Measurements from ENCODE around the gene KCNJ12.

The KCNJ12 gene

DNA sequence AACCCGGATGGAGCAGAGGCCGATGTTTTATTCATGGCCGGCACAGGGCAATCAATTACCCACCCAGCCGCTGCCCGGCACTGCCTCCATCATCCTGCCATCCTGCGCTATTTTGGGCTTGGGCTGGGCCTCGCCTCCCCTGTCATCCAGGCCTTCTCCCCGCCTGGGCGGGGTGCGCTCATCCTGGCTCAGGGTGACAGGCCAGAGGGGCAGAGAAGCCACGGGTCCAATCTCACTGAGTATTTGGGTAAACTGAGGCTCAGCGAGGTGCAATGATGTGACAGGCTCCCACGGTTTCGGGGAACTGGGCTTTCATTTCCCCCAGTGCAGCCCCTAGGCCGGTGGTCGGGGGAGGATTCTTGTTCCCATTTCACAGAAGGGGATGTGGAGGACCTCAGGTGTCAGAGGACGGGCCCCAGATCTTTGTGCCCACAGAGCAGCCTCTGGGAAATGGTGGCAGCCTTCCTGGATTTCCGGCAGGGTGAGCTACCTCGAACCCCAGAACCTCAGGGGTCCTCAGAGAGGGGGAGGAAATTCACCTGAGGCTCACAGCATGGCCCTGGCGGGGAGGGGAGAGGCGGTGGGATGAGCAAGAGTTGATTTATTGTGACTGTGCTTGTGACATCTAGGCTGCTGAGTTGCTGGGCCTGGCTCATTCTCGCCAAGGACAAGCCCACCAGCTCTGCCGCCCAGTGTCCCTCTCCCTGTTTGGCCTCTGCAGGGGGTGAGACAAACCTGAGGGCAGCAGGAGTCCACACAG, 23.8 kb upstream of the KCNJ12 start:
- no peak overlapping the region for H3K9ac ChIP-seq (ENCODE audit: low read length)
- no peaks in the 10 kb centered on the region for H3K4me1 ChIP-seq (ENCODE audit: control insufficient read depth, insufficient read depth, low read length)
- H3K27me3 ChIP-seq (ENCODE audit: control insufficient read depth, insufficient read depth, low read length), result no peaks in the 10 kb centered on the region
- H3K36me3 ChIP-seq (ENCODE audit: control insufficient read depth, insufficient read depth, low read length), result no peaks in the 10 kb centered on the region
- H3K27ac ChIP-seq (ENCODE audit: low read depth, low read length), result no peak overlapping the region
- no peak overlapping the region for H3K4me3 ChIP-seq (ENCODE audit: low read length)

DNA sequence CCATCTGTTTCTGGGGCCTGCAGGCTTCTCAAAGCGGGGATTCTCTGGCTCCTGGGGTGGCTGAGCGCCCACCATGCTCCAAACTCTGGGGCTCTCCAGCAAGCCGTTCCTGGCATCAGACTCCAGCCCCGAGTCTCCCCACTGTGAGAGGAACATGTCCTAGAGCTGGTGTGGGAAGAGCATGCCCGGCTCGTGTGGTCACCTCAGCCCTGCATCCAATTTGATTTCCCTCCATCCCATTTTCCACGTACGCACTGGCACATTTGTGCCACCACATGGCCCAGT, 23.2 kb upstream of the KCNJ12 start:
- H3K4me3 ChIP-seq (ENCODE audit: low read length), result no peak overlapping the region
- H3K27ac ChIP-seq (ENCODE audit: low read depth, low read length), result no peak overlapping the region
- H3K27me3 ChIP-seq (ENCODE audit: control insufficient read depth, insufficient read depth, low read length), result no peaks in the 10 kb centered on the region
- H3K36me3 ChIP-seq (ENCODE audit: control insufficient read depth, insufficient read depth, low read length), result no peaks in the 10 kb centered on the region
- no peaks in the 10 kb centered on the region for H3K4me1 ChIP-seq (ENCODE audit: control insufficient read depth, insufficient read depth, low read length)
- no peak overlapping the region for H3K9ac ChIP-seq (ENCODE audit: low read length)

DNA sequence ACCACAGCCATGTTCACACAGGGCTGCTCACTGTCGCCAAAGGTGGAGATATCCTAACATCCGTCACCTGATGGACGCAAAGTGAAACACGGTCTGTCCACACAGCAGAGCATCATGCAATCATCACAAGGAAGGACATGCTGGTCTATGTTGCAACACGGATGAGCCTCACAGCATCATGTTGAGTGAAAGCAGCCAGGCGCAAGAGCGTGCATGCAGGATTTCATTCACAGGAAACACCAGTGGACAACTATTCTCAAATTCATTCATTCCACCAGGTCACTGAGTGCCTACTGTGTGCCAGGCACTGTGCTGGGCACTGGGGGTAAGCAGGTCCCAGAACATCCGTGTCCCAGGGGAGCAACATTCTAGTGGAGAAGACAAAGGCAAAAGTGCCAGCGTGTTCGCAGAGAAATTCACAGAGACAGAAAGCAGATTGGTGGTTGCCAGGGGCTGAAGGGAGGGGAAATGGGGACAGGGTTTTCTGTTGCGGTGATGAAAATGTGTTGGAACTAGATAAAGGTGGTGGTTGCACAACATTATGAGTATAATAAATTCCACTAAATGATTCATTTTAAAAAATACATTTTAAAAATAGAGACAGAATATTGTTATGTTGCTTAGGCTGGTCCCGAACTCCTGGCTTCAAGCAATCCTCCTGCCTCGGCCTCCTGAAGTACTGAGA, 22.7 kb upstream of the KCNJ12 start:
- Histone ChIP-seq H3K27ac (ENCODE audit: low read depth, low read length) (no peak overlapping the region), H3K36me3 (ENCODE audit: control insufficient read depth, insufficient read depth, low read length) (no peaks in the 10 kb centered on the region), H3K27me3 (ENCODE audit: control insufficient read depth, insufficient read depth, low read length) (no peaks in the 10 kb centered on the region), H3K9ac (ENCODE audit: low read length) (no peak overlapping the region), H3K4me3 (ENCODE audit: low read length) (no peak overlapping the region), H3K4me1 (ENCODE audit: control insufficient read depth, insufficient read depth, low read length) (no peaks in the 10 kb centered on the region)

DNA sequence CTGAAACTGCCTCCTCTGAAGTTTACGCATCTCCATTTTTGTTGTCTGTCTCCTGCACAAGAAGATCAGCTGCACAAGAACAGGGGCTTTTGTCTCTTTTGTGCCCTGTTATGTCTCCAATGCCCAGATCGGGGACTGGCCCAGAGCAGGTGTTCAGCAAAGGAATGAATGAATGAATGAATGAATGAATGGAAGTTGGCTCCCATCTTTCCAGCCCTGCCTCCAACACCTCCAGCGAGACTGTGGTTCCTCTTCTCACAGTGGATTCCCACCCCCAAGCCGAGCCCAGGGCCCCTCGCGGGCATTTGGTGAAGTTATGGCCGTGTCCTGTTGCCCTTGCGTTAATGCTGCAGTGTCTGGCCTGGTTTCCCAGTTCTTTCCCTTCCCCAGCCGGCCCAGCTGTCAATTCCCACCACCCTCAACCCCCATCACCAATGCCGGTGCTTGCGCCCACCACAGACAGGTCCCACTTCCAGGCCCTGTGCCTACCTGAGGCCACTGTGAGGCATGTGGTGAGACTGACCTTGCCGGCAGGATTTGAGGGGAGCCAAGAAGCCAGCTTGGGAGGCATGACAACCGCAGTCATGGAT, 21.3 kb upstream of the KCNJ12 start:
- Histone ChIP-seq H3K36me3 (ENCODE audit: control insufficient read depth, insufficient read depth, low read length) (no peaks in the 10 kb centered on the region), H3K9ac (ENCODE audit: low read length) (no peak overlapping the region), H3K27ac (ENCODE audit: low read depth, low read length) (no peak overlapping the region), H3K4me3 (ENCODE audit: low read length) (no peak overlapping the region), H3K27me3 (ENCODE audit: control insufficient read depth, insufficient read depth, low read length) (no peaks in the 10 kb centered on the region), H3K4me1 (ENCODE audit: control insufficient read depth, insufficient read depth, low read length) (no peaks in the 10 kb centered on the region)

DNA sequence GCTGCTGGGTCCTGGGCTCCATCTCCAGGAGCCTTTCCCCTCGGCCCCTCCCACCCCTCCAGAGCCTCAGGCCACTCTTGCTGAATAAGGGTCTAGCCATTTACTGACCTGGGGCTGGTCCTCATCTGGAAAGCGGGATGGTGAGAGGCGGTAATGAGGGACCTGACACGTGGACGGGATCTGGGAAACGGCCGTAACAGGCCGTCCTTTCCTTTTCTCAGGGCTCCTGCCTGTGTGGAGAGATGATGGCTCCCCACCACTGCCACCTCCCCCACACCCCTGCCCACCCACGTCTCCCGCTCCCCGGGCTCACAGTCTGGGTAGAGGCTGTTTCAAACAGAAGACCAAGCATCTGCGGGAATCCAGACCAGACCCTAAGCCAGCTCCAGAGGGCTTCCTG, 20.6 kb upstream of the KCNJ12 start:
- Histone ChIP-seq H3K27ac (ENCODE audit: low read depth, low read length) (no peak overlapping the region), H3K36me3 (ENCODE audit: control insufficient read depth, insufficient read depth, low read length) (no peaks in the 10 kb centered on the region), H3K4me3 (ENCODE audit: low read length) (no peak overlapping the region), H3K4me1 (ENCODE audit: control insufficient read depth, insufficient read depth, low read length) (no peaks in the 10 kb centered on the region), H3K27me3 (ENCODE audit: control insufficient read depth, insufficient read depth, low read length) (no peaks in the 10 kb centered on the region), H3K9ac (ENCODE audit: low read length) (no peak overlapping the region)

DNA sequence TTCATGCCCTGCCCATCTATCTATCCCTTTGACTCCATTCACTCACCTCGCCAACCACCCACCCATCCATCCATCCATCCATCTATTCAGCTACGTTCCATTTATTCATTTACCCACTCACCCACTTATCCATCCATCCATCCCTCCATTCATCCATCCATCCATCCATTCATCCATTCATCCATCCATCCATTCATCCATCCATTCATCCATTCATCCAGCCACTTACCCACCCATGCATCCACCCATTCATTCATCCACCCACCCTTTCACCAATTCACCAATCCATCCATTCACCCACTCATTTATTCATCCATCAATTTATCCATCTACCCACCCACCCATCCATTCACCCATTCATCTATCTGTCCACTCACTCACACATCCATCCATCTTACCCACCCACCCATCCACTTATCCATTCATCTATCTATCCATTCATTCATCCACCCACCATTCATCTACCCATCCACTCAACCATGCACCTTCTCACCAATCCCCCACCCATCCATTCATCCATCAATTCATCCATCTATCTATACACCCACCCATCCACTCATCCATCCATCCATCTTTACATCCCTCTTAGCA, 19.5 kb upstream of the KCNJ12 start:
- no peak overlapping the region for H3K4me3 ChIP-seq (ENCODE audit: low read length)
- no peaks in the 10 kb centered on the region for H3K27me3 ChIP-seq (ENCODE audit: control insufficient read depth, insufficient read depth, low read length)
- no peaks in the 10 kb centered on the region for H3K36me3 ChIP-seq (ENCODE audit: control insufficient read depth, insufficient read depth, low read length)
- no peaks in the 10 kb centered on the region for H3K4me1 ChIP-seq (ENCODE audit: control insufficient read depth, insufficient read depth, low read length)
- H3K27ac ChIP-seq (ENCODE audit: low read depth, low read length), result no peak overlapping the region
- H3K9ac ChIP-seq (ENCODE audit: low read length), result no peak overlapping the region

DNA sequence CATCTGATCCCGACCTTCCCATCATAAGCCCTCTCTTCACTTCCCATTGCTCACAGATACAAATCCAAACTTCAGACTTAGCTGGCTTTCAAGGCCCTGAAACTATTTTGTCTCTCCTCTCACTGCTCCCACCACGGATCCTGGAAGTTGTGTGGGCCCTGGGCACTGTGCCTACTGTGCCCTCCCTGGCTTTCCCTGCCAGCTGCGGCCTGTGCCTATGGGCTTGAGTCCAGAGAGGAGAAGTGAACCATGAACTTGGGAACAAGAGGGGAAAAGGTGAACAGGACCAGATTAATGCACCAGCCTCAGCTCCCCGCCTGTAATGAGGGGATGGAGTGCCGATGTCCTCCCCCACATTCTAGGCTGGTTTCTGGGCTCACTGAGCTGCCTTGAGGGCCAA, 18.9 kb upstream of the KCNJ12 start:
- no peak overlapping the region for H3K4me3 ChIP-seq (ENCODE audit: low read length)
- H3K9ac ChIP-seq (ENCODE audit: low read length), result no peak overlapping the region
- H3K27ac ChIP-seq (ENCODE audit: low read depth, low read length), result no peak overlapping the region
- H3K27me3 ChIP-seq (ENCODE audit: control insufficient read depth, insufficient read depth, low read length), result no peaks in the 10 kb centered on the region
- H3K36me3 ChIP-seq (ENCODE audit: control insufficient read depth, insufficient read depth, low read length), result no peaks in the 10 kb centered on the region
- no peaks in the 10 kb centered on the region for H3K4me1 ChIP-seq (ENCODE audit: control insufficient read depth, insufficient read depth, low read length)

DNA sequence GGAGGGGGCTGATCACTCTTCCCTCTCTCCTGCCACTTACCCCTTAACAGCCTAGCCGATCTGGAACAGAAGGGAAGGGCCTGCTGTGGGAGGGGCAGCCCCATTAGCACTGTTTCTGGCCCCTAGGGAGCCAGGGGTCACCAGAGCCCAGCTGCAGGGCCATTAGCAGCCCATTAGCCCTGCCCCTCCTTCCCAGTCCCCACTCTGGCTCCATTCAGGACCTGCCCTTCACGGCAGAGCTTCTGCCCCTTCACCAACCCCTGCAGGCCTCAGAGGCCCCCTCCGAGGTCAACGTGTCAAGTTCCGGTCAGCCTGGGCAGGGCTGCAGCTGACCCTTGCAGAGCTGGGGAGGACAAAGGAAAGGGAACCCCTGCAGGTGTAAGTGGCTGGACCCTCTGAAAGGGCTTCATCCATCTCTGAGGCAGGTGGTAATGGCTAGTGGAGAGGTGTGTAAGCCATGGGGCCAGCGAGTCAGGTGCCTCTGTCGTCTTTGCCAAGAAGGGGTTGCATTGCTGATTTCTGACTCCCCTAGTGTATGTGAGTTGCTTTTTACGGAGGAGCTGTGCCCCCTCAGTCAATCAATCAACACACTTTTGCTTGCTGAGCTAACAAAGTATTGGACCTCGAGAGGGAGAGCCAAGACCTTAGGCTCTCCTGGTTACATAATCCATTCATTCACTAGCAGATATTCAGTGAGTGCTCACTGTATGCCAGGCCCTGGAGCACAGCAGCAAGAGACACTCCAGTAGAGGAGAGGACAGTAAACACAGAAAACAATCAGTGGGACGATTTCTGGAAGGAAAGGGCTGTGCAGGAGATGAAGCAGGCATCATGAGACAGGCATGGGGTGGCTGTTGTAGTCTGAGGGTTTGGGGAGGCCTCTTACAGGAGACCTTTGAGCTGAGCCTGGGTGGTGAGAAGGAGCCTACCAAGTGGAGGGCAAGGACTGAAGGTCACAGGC, 18.2 kb upstream of the KCNJ12 start:
- Histone ChIP-seq H3K4me1 (ENCODE audit: control insufficient read depth, insufficient read depth, low read length) (no peaks in the 10 kb centered on the region), H3K4me3 (ENCODE audit: low read length) (no peak overlapping the region), H3K36me3 (ENCODE audit: control insufficient read depth, insufficient read depth, low read length) (no peaks in the 10 kb centered on the region), H3K27ac (ENCODE audit: low read depth, low read length) (no peak overlapping the region), H3K27me3 (ENCODE audit: control insufficient read depth, insufficient read depth, low read length) (no peaks in the 10 kb centered on the region), H3K9ac (ENCODE audit: low read length) (no peak overlapping the region)

DNA sequence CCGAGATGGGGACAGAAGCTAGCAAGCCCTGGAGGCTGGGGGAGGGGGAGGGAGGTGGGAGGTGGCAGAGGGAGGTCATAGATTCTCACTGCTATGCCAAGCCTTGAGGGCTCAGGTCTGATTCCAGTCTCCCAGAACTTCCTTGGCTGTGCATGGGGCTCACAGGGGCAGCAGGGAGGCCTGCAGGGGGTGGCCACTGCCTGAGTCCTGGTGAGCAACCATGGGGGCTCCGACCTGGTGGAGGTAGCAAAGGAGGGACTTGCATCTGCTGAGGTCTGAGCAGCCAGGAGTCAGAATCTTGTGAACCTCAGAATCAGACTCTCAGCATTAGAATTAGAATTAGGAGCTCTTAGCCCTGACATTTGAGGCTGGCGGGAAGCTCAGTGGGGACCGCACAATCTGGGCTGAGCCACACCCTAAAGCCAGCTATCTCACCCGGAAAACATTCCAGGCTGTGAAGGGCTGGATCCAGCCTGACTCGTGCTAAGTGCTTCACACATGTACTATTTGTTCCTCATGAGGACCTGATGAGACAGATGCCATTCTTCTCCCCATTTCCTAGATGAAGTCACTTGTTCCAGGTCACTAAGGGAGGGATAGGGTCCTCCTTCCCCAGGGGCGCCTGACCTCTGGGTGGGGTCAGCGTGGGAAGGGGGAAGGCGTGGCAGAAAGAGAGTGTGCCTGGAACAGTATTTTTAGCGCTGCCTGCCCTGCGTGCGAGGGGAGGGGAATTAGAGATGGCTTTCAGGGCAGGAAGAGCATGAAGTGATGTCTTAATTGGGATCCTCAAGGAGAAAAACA, 17.3 kb upstream of the KCNJ12 start:
- Histone ChIP-seq H3K4me1 (ENCODE audit: control insufficient read depth, insufficient read depth, low read length) (no peaks in the 10 kb centered on the region), H3K27ac (ENCODE audit: low read depth, low read length) (no peak overlapping the region), H3K36me3 (ENCODE audit: control insufficient read depth, insufficient read depth, low read length) (no peaks in the 10 kb centered on the region), H3K9ac (ENCODE audit: low read length) (no peak overlapping the region), H3K4me3 (ENCODE audit: low read length) (no peak overlapping the region), H3K27me3 (ENCODE audit: control insufficient read depth, insufficient read depth, low read length) (no peaks in the 10 kb centered on the region)

DNA sequence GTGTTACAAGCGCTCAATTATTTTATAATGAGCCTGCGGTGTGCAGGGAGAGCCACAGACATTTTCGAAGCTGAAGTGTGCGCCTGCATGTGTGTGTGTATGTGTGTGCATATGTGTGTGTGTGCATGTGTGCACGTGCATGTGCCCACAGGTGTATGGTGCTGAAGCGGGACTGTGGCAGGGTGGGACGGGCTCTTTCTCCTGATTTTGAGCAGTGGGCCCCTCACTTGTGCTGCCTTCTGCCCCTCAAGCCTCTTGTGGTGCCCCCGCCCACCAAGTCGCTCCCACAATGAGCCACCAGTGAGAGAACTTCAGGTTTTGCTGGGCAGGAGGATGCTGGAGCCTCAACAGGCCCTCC, 16.7 kb upstream of the KCNJ12 start:
- no peaks in the 10 kb centered on the region for H3K4me1 ChIP-seq (ENCODE audit: control insufficient read depth, insufficient read depth, low read length)
- H3K27ac ChIP-seq (ENCODE audit: low read depth, low read length), result no peak overlapping the region
- H3K4me3 ChIP-seq (ENCODE audit: low read length), result no peak overlapping the region
- H3K36me3 ChIP-seq (ENCODE audit: control insufficient read depth, insufficient read depth, low read length), result no peaks in the 10 kb centered on the region
- no peaks in the 10 kb centered on the region for H3K27me3 ChIP-seq (ENCODE audit: control insufficient read depth, insufficient read depth, low read length)
- H3K9ac ChIP-seq (ENCODE audit: low read length), result no peak overlapping the region

DNA sequence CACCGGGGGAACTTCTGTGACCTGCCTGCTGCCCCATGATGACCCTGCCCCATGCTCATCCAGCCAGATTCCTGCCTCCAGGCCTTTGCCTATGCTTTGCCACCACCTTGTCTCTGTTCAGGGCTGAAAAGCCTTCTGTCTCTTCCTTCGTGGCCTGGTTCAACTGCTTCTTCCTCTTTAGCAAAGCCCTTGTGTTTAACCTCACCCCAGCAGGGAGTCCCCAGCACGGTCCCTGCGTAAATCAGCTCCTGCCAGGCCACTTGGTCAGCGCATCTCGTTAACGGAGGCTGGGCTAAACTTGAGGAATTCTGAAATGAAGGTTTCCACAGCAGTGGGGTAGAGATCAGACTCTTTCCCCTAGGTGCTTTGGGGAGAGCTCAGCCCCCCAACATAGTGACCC, 16.1 kb upstream of the KCNJ12 start:
- H3K27ac ChIP-seq (ENCODE audit: low read depth, low read length), result no peak overlapping the region
- no peaks in the 10 kb centered on the region for H3K36me3 ChIP-seq (ENCODE audit: control insufficient read depth, insufficient read depth, low read length)
- no peak overlapping the region for H3K4me3 ChIP-seq (ENCODE audit: low read length)
- H3K9ac ChIP-seq (ENCODE audit: low read length), result no peak overlapping the region
- no peaks in the 10 kb centered on the region for H3K27me3 ChIP-seq (ENCODE audit: control insufficient read depth, insufficient read depth, low read length)
- no peaks in the 10 kb centered on the region for H3K4me1 ChIP-seq (ENCODE audit: control insufficient read depth, insufficient read depth, low read length)
